HCT116 (cell line): ENCODE measurements around the gene OMP.

Experiments used
- CBX3 ChIP-seq: IDR thresholded peaks from 2 replicates; pipeline ENCODE4 v1.6.1; 2012; ENCODE audit warnings: low read depth
- CEBPB ChIP-seq: IDR thresholded peaks from 2 replicates; pipeline ENCODE4 v1.6.1; 2012; ENCODE audit warnings: low read depth
- CTCF ChIP-seq, 3 experiments: fragments of 200-600 bp in 1 of 3; sonication (generic) in 1 of 3; IDR thresholded peaks in 2 of 3; conservative IDR thresholded peaks in 1 of 3; 2 replicates each; pipeline ENCODE4 v1.5.1; 2012 to 2017; ENCODE audit warnings: low read depth in 2 of 3, low read length in 2 of 3, antibody characterized with exemption in 1 of 3, borderline replicate concordance in 1 of 3, control low read depth in 1 of 3, mild to moderate bottlenecking in 1 of 3, mixed read lengths in 1 of 3, mixed run types in 1 of 3, moderate library complexity in 1 of 3; ENCODE audit not compliant: insufficient read depth in 1 of 3
- EGR1 ChIP-seq: IDR thresholded peaks from 2 replicates; pipeline ENCODE4 v1.6.1; 2012; ENCODE audit warnings: low read depth
- EZH2 ChIP-seq: fragments of 200-600 bp; sonication (generic); IDR thresholded peaks from 2 replicates; pipeline ENCODE4 v1.6.1; 2017; ENCODE audit warnings: antibody characterized with exemption, mixed run types
- MAX ChIP-seq: IDR thresholded peaks from 2 replicates; pipeline ENCODE4 v1.6.1; 2012
- POLR2A ChIP-seq: IDR thresholded peaks from 2 replicates; pipeline ENCODE4 v1.7.0; 2011; ENCODE audit warnings: borderline replicate concordance; ENCODE audit not compliant: insufficient read depth, insufficient read length; ENCODE audit errors: extremely low read depth
- POLR2AphosphoS5 ChIP-seq: IDR thresholded peaks from 2 replicates; pipeline ENCODE4 v1.6.1; 2011; ENCODE audit warnings: mild to moderate bottlenecking, low read depth, low read length, moderate library complexity
- REST ChIP-seq: IDR thresholded peaks from 2 replicates; pipeline ENCODE4 v1.6.1; 2012; ENCODE audit warnings: low read depth
- SRF ChIP-seq: IDR thresholded peaks from 2 replicates; pipeline ENCODE4 v1.6.1; 2012; ENCODE audit warnings: low read depth
- ZBTB33 ChIP-seq: IDR thresholded peaks from 2 replicates; pipeline ENCODE4 v1.6.1; 2011; ENCODE audit warnings: mild to moderate bottlenecking, low read length, moderate library complexity; ENCODE audit not compliant: insufficient replicate concordance; ENCODE audit errors: extremely low read depth
- ZNF274 ChIP-seq: fragments of 200-500 bp; sonication (Bioruptor generic); IDR thresholded peaks from 2 replicates; pipeline ENCODE4 v1.6.1; 2014; ENCODE audit warnings: mild to moderate bottlenecking, low read depth, low read length, inconsistent platforms

DNA sequence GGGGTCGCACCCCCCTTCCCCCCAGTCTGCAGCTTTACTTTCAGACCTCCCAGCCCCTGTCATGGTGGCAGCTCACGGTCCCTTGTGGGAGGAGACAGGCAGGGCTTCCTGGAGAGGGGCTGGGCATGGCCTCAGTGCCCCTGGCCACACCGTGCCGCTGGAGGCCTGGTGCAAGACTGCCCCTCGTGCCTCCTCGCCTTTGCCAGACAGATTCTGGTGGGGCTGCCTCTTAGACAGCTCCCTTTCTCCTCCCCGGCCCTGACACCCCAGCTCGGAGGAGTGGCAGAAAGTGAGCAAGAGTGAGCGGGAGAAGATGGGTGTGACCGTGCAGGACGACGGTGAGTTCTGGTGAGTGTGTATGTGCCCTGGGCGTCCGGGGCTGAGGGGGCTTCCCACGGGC is 13.3 kb downstream of the OMP start:
- TF ChIP-seq CTCF (IDR thresholded peaks at IDR 0.05 in 2 of 3, conservative IDR thresholded peaks at IDR 0.05 in 1 of 3; ENCODE audit: borderline replicate concordance in 1 of 3, insufficient read depth in 1 of 3, low read depth in 2 of 3, low read length in 2 of 3) (no peak), POLR2AphosphoS5 (no peak), EGR1 (no peak), REST (no peak), ZBTB33 (no peak), POLR2A (no peak), MAX (no peak), EZH2 (no peak), SRF (no peak), CBX3 (no peak), ZNF274 (no peak), CEBPB (no peak)
